ENCODE results near the gene SERPINA3.

SERPINA3 gene

DNA sequence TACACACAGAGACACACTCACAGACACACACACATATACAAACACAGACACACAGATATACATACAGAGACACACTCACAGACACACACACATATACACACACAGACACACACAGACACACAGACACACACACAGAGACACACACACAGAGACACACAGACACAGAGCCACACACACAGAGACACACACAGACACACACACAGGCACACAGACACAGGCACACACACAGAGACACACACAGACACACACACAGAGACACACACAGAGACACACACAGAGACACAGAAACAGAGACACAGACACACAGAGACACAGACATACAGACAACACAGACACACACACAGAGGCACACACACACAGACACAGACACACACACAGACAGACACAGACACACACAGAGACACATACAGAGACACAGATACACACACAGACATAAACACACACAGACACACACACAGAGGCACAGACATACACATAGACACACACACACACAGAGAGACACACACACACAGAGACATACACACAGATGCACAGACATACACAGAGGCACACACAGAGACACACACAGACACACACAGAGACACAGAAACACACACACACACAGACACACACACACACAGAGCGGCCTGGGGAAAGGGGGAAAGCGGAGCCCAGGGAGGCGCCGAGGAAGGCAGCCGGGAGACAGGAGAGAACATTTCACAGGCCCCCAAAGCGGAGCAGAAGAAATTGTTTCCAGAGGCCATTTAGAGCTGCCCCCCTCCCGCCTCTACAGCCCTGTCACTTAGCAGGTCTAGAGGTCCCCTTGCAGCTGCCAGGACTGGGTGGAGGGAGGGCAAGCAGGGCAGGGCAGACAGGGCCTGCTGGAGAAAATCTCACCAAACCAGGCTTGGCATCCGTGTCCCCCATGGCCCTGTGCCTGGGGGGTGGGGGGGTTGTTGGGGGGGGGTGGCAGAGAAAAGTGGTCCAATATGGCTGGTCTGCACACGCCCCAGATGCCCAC is 38.9 kb downstream of the SERPINA3 start:
- DNase-seq (ENCODE audit: insufficient read length, low spot score) = no peak

DNA sequence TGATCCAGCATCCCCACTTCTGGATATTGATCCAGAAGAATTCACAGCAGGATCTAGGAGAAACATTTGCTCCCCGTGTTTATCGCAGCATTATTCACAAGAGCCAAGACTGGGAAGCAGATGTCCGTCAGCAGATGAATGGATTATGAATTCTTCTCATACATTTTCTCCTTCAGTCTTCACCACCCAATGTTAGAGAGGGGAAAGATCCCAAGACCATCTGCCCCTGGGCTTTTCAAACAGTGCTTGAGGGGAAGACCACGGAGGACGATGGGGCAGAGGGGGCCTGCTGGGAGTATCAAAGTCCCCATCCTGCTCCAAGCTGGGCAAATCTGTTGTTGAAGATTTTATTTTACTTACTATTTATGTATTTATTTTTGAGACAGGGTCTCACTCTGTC is 41.1 kb downstream of the SERPINA3 start:
- no peak for FAIRE-seq
- DNase-seq (ENCODE audit: insufficient read length, low spot score) = no peak

More for the DNA sequence above, 38.9 kb downstream of the SERPINA3 start:
- peak; percentile 99 for FAIRE-seq

DNA sequence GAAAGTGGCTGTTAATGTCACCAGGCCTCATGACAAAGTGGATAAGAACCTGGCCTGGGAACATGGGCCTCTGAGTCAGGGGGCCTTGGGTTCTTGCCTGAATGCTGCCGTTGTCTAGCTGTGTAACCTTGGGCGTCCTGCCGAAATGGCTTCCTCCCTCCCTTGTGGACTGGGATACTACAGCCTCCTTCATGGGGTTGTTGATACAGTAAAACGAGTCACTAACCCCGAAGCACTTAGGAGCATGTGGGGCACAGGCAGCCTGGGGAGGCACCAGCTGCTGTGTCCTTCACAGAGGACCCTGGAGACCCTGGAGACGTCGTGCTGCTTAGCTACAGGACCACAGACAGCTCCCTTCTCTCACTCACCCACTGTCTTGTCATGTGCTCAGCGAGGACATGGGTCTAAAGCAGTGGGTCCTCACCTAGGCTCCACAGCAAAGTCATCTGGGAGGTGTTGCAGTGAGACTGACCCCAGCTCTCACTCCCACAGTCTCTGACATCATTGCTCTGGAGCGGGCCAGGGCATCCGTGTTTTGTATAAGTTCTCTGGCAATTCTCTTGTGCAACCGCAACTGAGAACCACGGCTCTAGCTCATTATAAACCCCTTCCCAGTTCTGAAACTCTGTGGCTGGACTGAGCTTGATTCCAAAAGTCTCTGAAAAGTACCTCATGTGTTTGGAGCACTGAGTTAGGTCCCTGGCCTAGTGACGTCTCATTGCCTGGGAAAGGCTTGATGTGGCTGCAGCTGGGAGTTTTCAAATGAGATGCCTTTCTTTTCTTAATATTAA is 42.1 kb downstream of the SERPINA3 start:
- DNase-seq (ENCODE audit: insufficient read length, low spot score) = no peak

DNA sequence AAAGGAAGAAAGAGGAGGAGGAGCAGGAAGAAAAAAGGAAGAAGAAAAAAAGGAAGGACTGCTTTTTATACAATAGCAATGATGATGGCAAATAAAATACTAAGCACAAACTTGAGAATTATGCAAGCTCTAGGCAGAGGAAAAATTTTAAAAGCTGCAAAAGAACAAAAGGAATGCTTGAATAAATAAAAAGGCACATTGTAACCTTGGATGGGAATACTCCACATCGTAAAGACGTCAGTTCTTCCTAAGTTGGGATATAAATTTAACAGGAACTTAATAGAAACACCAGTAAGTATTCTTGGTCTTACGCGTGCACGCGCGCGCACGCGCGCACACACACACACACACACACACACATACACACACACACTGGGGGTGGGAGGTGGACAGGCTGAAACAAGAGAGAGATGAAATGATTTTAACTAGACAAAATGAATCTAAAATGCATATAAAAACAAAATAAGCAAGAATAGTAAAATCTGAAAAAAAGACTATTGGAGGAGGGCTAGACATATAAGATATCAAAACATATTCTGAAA is 43.0 kb downstream of the SERPINA3 start:
- FAIRE-seq (no peak), DNase-seq (ENCODE audit: insufficient read length, low spot score) (no peak)

More for the DNA sequence above, 42.1 kb downstream of the SERPINA3 start:
- no peak for FAIRE-seq

DNA sequence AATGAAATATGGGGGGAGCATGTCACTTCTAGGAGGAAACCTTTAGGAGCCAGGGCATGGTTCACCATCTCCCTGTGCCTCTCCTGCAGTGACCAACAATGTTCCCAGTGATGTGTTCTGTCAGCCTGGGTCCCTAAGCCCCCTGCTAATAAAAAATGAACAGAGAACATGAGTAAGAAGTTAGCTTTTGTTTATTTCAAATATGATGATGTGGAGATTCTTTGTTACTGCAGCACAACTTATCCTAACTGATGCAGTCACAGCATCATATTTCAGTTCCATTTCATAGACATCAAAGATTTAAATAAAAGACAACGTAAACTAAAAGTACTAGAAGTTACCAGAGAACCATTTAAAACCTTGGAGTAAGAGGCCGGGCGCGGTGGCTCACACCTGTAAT is 43.9 kb downstream of the SERPINA3 start:
- no peak for FAIRE-seq
- DNase-seq (ENCODE audit: insufficient read length, low spot score) = no peak

DNA sequence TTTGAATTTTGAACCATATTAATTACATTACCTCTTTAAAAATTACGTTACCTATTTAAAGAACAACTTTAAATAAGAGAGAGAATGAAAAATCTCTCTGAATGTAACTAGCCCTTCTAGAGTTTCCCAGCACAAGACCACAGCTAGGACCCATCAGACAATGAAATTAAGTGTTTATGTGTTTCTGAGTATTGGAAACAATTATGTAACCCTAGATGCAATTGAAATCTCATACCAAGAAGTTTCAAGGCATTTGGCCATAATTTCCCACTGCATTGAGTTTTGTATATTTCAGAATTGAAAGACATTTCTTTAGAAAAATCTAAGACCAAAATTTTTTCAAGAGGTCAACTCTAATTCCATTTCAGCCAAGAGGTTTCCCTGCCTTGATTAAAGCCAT is 47.1 kb downstream of the SERPINA3 start:
- FAIRE-seq = no peak
- no peak for DNase-seq (ENCODE audit: insufficient read length, low spot score)

DNA sequence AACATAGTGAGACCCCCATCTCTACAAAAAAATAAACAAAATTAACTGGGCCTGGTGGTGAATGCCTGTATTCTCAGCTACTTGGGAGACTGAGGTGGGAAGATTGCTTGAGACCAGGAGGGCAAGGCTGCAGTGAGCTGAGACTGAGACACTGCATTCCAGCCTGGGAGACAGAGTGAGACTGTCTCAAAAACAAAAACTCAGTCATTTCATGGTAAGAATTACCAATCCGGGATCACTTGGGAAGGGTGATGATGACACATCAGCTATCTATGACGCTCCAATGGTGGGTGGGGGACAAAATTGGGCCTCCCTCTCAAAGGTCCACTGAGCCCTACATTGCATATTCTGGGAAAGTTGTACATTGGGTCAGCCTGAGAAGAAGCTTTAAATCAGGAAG is 47.7 kb downstream of the SERPINA3 start:
- FAIRE-seq = no peak
- no peak for DNase-seq (ENCODE audit: insufficient read length, low spot score)

DNA sequence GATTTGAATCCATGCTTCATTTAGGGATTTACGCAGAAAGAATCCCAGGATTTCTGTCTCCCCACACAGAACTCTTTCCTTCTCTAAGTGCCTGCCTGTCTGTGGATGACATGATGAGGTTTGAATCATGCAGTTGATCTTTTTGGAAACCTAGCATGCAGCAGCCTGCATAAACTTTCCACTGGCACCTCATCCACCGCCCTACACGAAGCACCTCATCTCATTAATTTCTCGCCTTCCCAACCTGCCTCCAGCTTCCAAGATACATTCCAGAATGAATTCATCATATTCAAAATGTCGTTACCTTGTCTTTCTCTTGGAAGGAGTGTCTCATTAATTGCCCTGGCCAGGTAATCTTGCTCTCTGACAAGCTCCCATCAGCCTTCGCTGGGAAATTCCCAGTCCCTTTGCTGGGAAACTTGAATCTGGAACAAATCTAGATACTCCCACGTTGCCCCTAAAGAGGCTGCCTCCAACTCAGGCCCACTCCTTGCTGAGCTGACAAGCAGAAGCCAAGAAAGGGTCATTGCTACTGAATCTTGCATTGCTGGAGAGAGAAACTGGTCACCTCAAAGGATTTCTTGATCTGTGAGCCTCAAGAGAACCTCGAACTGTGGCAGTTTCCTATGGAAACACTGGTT is 48.2 kb downstream of the SERPINA3 start:
- DNase-seq (ENCODE audit: insufficient read length, low spot score) (no peak), FAIRE-seq (no peak)

DNA sequence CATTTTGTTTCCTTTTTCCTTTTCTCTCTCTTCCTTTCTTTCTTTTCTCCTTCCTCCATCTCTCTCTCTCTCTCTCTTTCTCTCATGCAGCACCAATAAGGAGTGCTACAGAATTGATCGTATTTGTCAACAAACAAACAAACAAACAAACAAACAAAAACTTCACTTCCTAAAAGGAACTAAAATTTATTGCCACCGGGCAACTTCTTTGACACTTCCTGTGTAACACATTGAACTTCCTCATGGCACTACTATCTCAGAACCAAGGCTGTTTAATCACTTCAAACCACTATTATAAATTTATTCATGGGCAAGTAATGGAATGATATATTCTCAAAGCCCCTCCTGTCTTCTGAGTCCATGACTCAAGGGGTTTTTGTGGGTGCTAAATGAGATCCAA is 51.3 kb downstream of the SERPINA3 start:
- FAIRE-seq = no peak
- DNase-seq (ENCODE audit: insufficient read length, low spot score) = no peak

DNA sequence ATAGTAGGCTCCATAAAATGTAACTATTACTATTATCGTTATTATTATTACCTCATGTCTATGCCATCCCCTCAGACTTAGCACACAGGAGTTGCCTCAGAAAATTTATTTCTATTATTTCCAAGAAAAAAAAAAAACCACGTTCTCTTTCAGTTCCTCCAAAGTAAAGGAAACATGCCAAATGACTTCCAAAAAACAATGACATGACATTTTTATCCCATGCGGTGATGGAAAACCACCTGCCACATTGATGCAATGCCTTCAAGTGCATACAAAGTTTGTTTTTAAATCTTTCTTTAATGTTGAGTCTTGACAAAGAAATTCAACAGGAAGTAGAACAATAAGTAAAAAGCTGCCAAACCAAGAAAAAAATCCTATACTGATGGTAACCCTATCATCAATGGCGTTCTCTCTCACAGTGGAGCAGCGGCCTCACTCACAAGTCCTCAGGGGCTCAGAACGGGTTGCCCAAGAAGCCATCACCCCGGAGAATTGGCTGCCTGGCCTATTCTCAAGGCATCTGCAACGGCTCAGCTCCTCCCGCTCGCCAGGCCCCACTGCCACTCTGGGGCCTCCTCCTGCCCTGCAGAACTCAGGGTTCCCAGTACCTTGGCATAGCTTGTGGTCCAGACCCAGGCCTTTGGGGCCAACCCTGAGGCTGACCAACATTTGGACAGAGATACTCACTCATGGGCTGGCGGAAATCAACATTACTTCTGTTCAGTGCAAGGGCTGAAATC is 51.9 kb downstream of the SERPINA3 start:
- no peak for FAIRE-seq
- DNase-seq (ENCODE audit: insufficient read length, low spot score) = no peak

DNA sequence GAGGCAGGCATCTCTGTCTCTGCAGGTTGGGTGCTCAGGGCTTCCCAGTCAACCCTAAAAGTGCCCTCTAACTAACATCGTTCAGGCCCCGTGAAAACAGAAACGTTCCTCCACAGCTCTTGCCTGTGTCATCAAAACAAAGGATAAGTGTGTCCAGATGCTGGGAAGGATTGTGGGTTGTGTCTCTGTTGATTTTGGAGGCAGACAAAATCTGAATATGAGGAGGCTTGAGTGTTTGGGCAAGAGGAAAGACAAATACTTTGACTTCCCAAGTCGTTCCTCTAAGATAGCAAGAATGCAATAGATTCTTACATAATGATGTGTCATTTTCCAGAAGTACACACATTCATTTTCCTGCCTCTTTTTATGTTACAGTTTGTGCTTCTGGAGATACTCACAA is 52.9 kb downstream of the SERPINA3 start:
- DNase-seq (ENCODE audit: insufficient read length, low spot score) = no peak
- no peak for FAIRE-seq

DNA sequence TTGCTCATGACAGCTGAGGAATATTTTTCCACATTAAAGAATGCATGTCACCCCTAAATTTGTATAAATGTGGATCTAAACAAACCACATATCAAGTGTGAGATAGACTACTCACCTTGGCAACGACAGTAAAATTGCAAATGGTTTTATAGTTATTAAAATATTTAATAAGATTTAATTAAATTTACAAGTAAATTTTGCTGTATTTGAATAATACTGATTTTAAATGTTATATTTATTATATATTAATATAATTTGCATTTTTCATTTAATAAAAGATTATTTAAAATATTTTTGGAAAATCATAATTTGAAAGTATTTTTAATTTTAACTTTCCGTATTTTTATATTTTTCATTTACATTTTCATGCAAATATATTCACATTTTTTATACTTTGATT is 53.4 kb downstream of the SERPINA3 start:
- no peak for FAIRE-seq

DNA sequence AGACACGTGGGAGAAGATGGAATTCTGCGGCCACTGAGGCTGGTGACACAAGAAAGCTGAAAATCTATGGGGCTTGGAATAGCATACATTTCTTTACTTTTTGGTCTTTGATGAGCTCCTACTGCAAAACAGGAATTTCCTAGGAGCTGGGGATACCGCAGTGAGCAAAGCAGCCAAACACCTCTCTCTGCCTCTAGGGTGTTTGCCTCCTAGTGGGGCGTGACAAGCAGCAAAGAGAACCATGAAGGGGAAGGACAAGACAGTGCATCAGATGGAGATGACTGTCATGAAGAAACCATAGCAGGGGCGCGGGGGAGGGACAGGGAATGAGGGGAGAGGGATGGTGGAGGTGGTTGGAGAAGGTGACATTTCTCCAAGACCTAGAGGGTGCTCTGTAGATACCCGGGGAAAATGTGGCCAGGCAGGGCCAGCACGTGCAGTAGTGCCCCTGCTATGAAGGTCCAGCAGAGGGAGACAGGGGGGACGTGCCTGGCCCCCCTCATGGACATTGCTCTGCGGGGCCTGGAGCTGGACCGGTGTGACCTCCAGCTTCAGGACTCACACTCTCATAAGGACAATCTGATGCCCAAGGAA is 58.6 kb downstream of the SERPINA3 start:
- FAIRE-seq (no peak), DNase-seq (ENCODE audit: insufficient read length, low spot score) (no peak)

More for the DNA sequence above, 53.4 kb downstream of the SERPINA3 start:
- no peak for DNase-seq (ENCODE audit: insufficient read length, low spot score)

DNA sequence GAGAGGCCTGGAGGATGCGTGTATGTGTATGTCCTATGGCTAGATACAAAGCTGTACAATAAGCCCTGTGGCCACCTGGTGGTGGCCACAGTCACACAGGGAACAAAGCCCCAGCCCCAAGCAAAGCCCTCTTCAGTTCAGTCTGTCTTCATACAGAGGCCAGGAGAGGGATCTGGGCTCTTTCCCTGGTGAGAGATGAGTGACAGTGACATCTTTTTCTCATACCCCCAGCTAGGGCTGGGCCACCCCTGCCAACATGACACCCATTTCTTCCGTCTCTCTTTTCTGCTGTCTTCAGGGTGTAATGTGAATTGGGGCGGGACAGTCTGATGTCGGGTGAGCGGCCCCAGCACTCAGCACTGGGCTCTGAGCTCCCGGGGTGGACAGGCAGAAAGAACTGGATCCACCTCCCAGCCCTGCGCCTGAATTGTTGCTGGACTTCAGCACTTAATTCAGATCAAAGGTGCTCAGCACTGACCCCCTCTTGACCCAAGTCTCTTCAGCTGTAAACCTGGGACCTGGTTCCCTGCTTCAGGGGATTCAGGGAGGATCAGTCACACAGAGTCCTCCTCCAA is 59.8 kb downstream of the SERPINA3 start:
- DNase-seq (ENCODE audit: insufficient read length, low spot score) (no peak), FAIRE-seq (no peak)

DNA sequence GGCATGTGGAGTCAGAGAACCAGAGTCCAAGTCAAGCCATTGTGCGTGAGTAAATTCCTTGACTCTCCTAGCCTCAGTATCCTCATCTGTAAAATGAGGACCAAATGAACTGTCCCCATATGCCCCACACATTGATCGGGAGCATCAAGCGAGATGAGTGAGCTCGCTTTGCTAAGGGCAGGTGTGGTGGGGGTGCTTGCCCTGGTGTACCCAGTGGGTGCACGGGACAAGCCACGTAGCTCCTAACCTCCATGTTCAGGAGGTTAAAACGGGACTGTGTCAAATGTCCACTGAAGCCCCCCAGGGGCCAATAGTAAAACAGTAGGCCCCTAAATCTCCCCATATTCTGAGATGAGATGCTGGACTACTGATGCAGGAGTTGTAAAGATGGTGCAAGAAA is 60.9 kb downstream of the SERPINA3 start:
- DNase-seq (ENCODE audit: insufficient read length, low spot score) (no peak), FAIRE-seq (no peak)

All from HTR-8/SVneo (cell line).